Body of pancreas (tissue), 4 donors: Measurements from ENCODE around the gene KPNA4. TPM values are rescaled to one million over a fixed set of nuclear protein-coding genes. Genes with fewer than 3 reads are reported as not detected.
"Not testable (repeated sequence)": the region's sequence is repeated elsewhere in the genome, so short reads cannot be mapped to it uniquely, and the experiment has no call there.

Experiments used
- ATAC-seq: fragments of 150-250 bp; one replicate; pipeline ENCODE4 v1.9.1; 2016
- DNase-seq, 4 donors: peaks; one replicate each; pipeline ENCODE4 v3.0.0-alpha.2; 2019
- H3K27ac ChIP-seq, 4 donors: fragments of 200-600 bp; sonication (generic); 1 replicate in 3 of 4; 2 replicates in 1 of 4; pipeline versions ENCODE4 v1.5.1 to v1.6.1; 2016 to 2019; ENCODE audit warnings: mild to moderate bottlenecking in 1 of 4, mixed read lengths in 1 of 4, moderate library complexity in 1 of 4
- H3K27me3 ChIP-seq, 2 donors: fragments of 200-600 bp; sonication (generic); one replicate each; pipeline ENCODE4 v1.6.0; 2016; ENCODE audit warnings: mild to moderate bottlenecking in 1 of 2
- H3K36me3 ChIP-seq, 2 donors: fragments of 200-600 bp; sonication (generic); replicated peaks in 1 of 2; 2 replicates each; pipeline ENCODE4 v1.5.1; 2016; ENCODE audit warnings: low read depth in 2 of 2; ENCODE audit not compliant: insufficient read depth in 1 of 2
- H3K4me1 ChIP-seq: fragments of 200-600 bp; sonication (generic); one replicate; pipeline ENCODE4 v1.6.0; 2016
- H3K4me3 ChIP-seq, 2 donors: fragments of 200-600 bp; sonication (generic); 1 replicate in 1 of 2; 2 replicates in 1 of 2; pipeline ENCODE4 v1.5.1; 2016 to 2019
- H3K9me3 ChIP-seq, 3 donors: fragments of 200-600 bp; sonication (generic); 1 replicate in 2 of 3; 2 replicates in 1 of 3; pipeline ENCODE4 v1.5.1; 2016
- CTCF ChIP-seq, 7 experiments: fragments of 450-650 bp in 4 of 7; fragments of 200-600 bp in 3 of 7; sonication (generic) in 3 of 7; IDR thresholded peaks; one replicate each; pipeline ENCODE4 v1.5.1; 2016 to 2019; ENCODE audit warnings: antibody characterized with exemption in 7 of 7
- POLR2A ChIP-seq, 3 donors: fragments of 450-650 bp; IDR thresholded peaks; one replicate each; pipeline ENCODE4 v1.6.1; 2016; ENCODE audit warnings: antibody characterized with exemption in 3 of 3, mild to moderate bottlenecking in 2 of 3
- WGBS, 2 donors: methylation state at CpG; one replicate each; pipeline ENCODE4 v1.1.5; 2017; 5-methylcytosine and 5-hydroxymethylcytosine counted together
- intact Hi-C: fragments of 100-400 bp; cut with DNase I; formaldehyde crosslinking; loops from one replicate; pipeline ENCODE4 v1.15.1; 2023
- total RNA-seq, 2 donors: library from RNA; depleted of rRNA; stranded (reverse); fragments of >200 nt; gene quantifications; one replicate each; pipeline ENCODE4 v1.1.0, GENCODE V29; 2016

The KPNA4 gene
- total RNA-seq, 2 donors from 2014 or later, result 9.6 to 14.3 TPM

- no peak overlapping the region for H3K27ac ChIP-seq
- no peak for TF ChIP-seq CTCF (IDR thresholded peaks at IDR 0.05)
- TF ChIP-seq POLR2A (IDR thresholded peaks at IDR 0.05), result no peak
- no peak overlapping the region for H3K4me3 ChIP-seq
- ATAC-seq (no peak), DNase-seq (no peak)
- no peaks in the 10 kb centered on the region for H3K36me3 ChIP-seq
- intact Hi-C loops, result no loop called here
- no peaks in the 10 kb centered on the region for H3K27me3 ChIP-seq
- no peaks in the 10 kb centered on the region for H3K4me1 ChIP-seq
- 56 to 72% methylated on average over 1 of the region's 1 CpG for WGBS, 2 donors
- no peaks in the 10 kb centered on the region for H3K9me3 ChIP-seq
These were observed 10.2 kb upstream of the KPNA4 start for GRCh38 chr3:160575589-160575988.

- DNase-seq, result no peak
- intact Hi-C loops, result no loop called here
- WGBS, 2 donors, result 84 to 96% methylated on average over 3 of the region's 3 CpGs
- TF ChIP-seq POLR2A (IDR thresholded peaks at IDR 0.05) (no peak), CTCF (IDR thresholded peaks at IDR 0.05) (no peak)
- Histone ChIP-seq H3K4me1 (no peaks in the 10 kb centered on the region), H3K36me3 (no peaks in the 10 kb centered on the region), H3K4me3 (no peak overlapping the region), H3K9me3 (no peaks in the 10 kb centered on the region), H3K27ac (no peak overlapping the region), H3K27me3 (no peaks in the 10 kb centered on the region)
- no peak for ATAC-seq
These were observed 9.3 kb upstream of the KPNA4 start for GRCh38 chr3:160574636-160575035.

GRCh38 chr3:160573955-160574525 lies 8.7 kb upstream of the KPNA4 start:
- H3K9me3 ChIP-seq, ATAC-seq, H3K36me3 ChIP-seq, H3K27me3 ChIP-seq, H3K4me1 ChIP-seq, DNase-seq, H3K27ac ChIP-seq, intact Hi-C loops, H3K4me3 ChIP-seq: not testable (repeated sequence)
- WGBS, 2 donors, result 97% methylated on average over 35 of the region's 35 CpGs; no CpG with 5 or more reads in 1 of the 2 donors

GRCh38 chr3:160569894-160570652 lies 4.7 kb upstream of the KPNA4 start:
- Histone ChIP-seq H3K27me3 (no peaks in the 10 kb centered on the region), H3K27ac (no peak overlapping the region), H3K4me1 (peaks cover 6% of the 10 kb centered on the region), H3K9me3 (no peaks in the 10 kb centered on the region), H3K4me3 (no peak overlapping the region), H3K36me3 (no peaks in the 10 kb centered on the region)
- intact Hi-C loops, result no loop called here
- DNase-seq (no peak), ATAC-seq (no peak)
- 61 to 74% methylated on average over 4 of the region's 4 CpGs for WGBS, 2 donors
- TF ChIP-seq CTCF (IDR thresholded peaks at IDR 0.05) (no peak), POLR2A (IDR thresholded peaks at IDR 0.05) (no peak)

- H3K27me3 ChIP-seq, result no peaks in the 10 kb centered on the region
- intact Hi-C loops, result no loop called here
- no peak for TF ChIP-seq CTCF (IDR thresholded peaks at IDR 0.05)
- no peak overlapping the region for H3K27ac ChIP-seq
- DNase-seq (no peak), ATAC-seq (no peak)
- H3K36me3 ChIP-seq, result no peaks in the 10 kb centered on the region
- no peak overlapping the region for H3K4me3 ChIP-seq
- no peaks in the 10 kb centered on the region for H3K9me3 ChIP-seq
- H3K4me1 ChIP-seq, result peaks cover 9% of the 10 kb centered on the region
- 89 to 94% methylated on average over 5 to 10 of the region's 10 CpGs for WGBS, 2 donors
These were observed 3.6 kb upstream of the KPNA4 start for GRCh38 chr3:160568989-160569388.
